CD4-positive, alpha-beta memory T cell (primary cell): ENCODE data around the gene PRDM2. TPM values are rescaled to one million over a fixed set of nuclear protein-coding genes. Genes with fewer than 3 reads are reported as not detected.

Experiments used
- CTCF ChIA-PET: fragments of 350-600 bp; sonication (Branson Sonifier 250); formaldehyde crosslinking; loops from one replicate; lab custom pipeline; 2021; ENCODE audit warnings: inconsistent platforms; ENCODE audit not compliant: partially characterized antibody; lab: Charles Lee
- POLR2A ChIA-PET: fragments of 350-600 bp; sonication (Branson Sonifier 250); formaldehyde crosslinking; loops from one replicate; lab custom pipeline; 2021; ENCODE audit not compliant: partially characterized antibody; lab: Charles Lee
- DNase-seq, 5 donors: peaks; one replicate each; pipeline versions ENCODE4 v3.0.0 to v3.0.0-alpha.2; 2020 to 2022; ENCODE audit warnings: mixed read lengths in 1 of 5
- H3K27ac ChIP-seq: one replicate; pipeline ENCODE4 v1.7.0; 2013; ENCODE audit warnings: low read depth, low read length
- H3K27me3 ChIP-seq: 2 replicates; pipeline ENCODE4 v1.7.0; 2013; ENCODE audit warnings: mild to moderate bottlenecking, low read length, moderate library complexity; ENCODE audit not compliant: insufficient read depth
- H3K36me3 ChIP-seq: 2 replicates; pipeline ENCODE4 v1.7.0; 2013; ENCODE audit warnings: mild to moderate bottlenecking, low read length, moderate library complexity; ENCODE audit not compliant: insufficient read depth
- H3K4me1 ChIP-seq: 2 replicates; pipeline ENCODE4 v1.7.0; 2013; ENCODE audit warnings: mild to moderate bottlenecking, low read length, moderate library complexity; ENCODE audit not compliant: insufficient read depth
- H3K4me3 ChIP-seq, 2 donors: one replicate each; pipeline ENCODE4 v1.7.0; 2013; ENCODE audit warnings: low read length in 2 of 2, mild to moderate bottlenecking in 1 of 2
- H3K9me3 ChIP-seq, 2 donors: one replicate each; pipeline ENCODE4 v1.7.0; 2013; ENCODE audit warnings: low read length in 2 of 2, control low read depth in 1 of 2; ENCODE audit not compliant: control insufficient read depth in 1 of 2
- H3K27ac Mint-ChIP-seq, 7 donors: one replicate each; pipeline ENCODE4 v1.8.0; 2020 to 2021; ENCODE audit warnings: mixed read lengths in 7 of 7, mild to moderate bottlenecking in 6 of 7, inconsistent platforms in 3 of 7, moderate library complexity in 3 of 7
- H3K27me3 Mint-ChIP-seq, 2 donors: one replicate each; pipeline ENCODE4 v1.8.0; 2020 to 2021; ENCODE audit warnings: mixed read lengths in 2 of 2
- H3K36me3 Mint-ChIP-seq, 2 donors: one replicate each; pipeline ENCODE4 v1.8.0; 2020 to 2021; ENCODE audit warnings: mixed read lengths in 2 of 2, inconsistent platforms in 1 of 2, mild to moderate bottlenecking in 1 of 2
- H3K4me1 Mint-ChIP-seq, 4 donors: one replicate each; pipeline ENCODE4 v1.8.0; 2020 to 2021; ENCODE audit warnings: mixed read lengths in 4 of 4, mild to moderate bottlenecking in 1 of 4
- H3K4me3 Mint-ChIP-seq, 8 donors: one replicate each; pipeline ENCODE4 v1.8.0; 2020 to 2021; ENCODE audit warnings: mixed read lengths in 8 of 8, mild to moderate bottlenecking in 7 of 8, moderate library complexity in 6 of 8, inconsistent platforms in 3 of 8
- H3K9me3 Mint-ChIP-seq, 8 donors: one replicate each; pipeline ENCODE4 v1.8.0; 2020 to 2021; ENCODE audit warnings: mixed read lengths in 8 of 8, mild to moderate bottlenecking in 5 of 8, inconsistent platforms in 3 of 8, moderate library complexity in 1 of 8
- intact Hi-C: fragments of 100-400 bp; cut with micrococcal nuclease; formaldehyde crosslinking; loops from one replicate; pipeline ENCODE4 v1.15.1; 2023
- polyA plus RNA-seq, 2 donors: library from polyadenylated mRNA; unstranded; fragments of 300-500 nt; fragmentation: Illumina TruSeq; gene quantifications; one replicate each; pipeline ENCODE4 v1.2.3, GENCODE V29; 2021
- total RNA-seq, 2 experiments: library from RNA; stranded (reverse); gene quantifications; one replicate each; pipeline ENCODE4 v1.2.3, GENCODE V29; 2021

PRDM2 gene
- total and polyA plus RNA-seq, 4 experiments from 2014 or later, result 6.7 to 118 (median 68.3) TPM

- H3K4me3 ChIP-seq, result no peak overlapping the region
- no peak overlapping the region for H3K27ac ChIP-seq
- H3K36me3 Mint-ChIP-seq, result peaks cover 2 to 31% of the 10 kb centered on the region in 2 donors
- H3K27me3 ChIP-seq, result no peaks in the 10 kb centered on the region
- intact Hi-C loops, result no loop called here
- peaks cover 69 to 97% (median 86%) of the 10 kb centered on the region in 4 donors for H3K4me1 Mint-ChIP-seq
- H3K27ac Mint-ChIP-seq, result peak overlapping the region in 3 of 7 donors; percentile 22 to 48 (median 38)
- POLR2A ChIA-PET, result interaction anchor here (2.1 kb wide), 1 partner anchor 11 kb away, joined by 10 read pairs; no protein-coding TSS in a partner anchor
- H3K9me3 ChIP-seq, result no peaks in the 10 kb centered on the region
- no peaks in the 10 kb centered on the region for H3K27me3 Mint-ChIP-seq
- no peaks in the 10 kb centered on the region for H3K36me3 ChIP-seq
- no peaks in the 10 kb centered on the region for H3K9me3 Mint-ChIP-seq
- CTCF ChIA-PET, result interaction anchor here (1.4 to 2.0 kb wide), 3 partner anchors 10 to 31 kb away, joined by 3 to 7 read pairs (median 4); no protein-coding TSS in a partner anchor
- H3K4me3 Mint-ChIP-seq, result peak overlapping the region in 3 of 8 donors; percentile 0 to 47 (median 31)
- peaks cover 99% of the 10 kb centered on the region for H3K4me1 ChIP-seq
- DNase-seq, result no peak
Observed at GRCh38 chr1:13760921-13761320, 60.9 kb downstream of the PRDM2 start.

- CTCF ChIA-PET, result no interaction called here
- POLR2A ChIA-PET, result interaction anchor here (1.2 to 1.4 kb wide), 2 partner anchors 12 to 30 kb away, joined by 3 to 6 read pairs; no protein-coding TSS in a partner anchor
- H3K27ac Mint-ChIP-seq, result peak overlapping the region in 2 of 7 donors; percentile 30 to 43
Observed at GRCh38 chr1:13761883-13762282, 61.9 kb downstream of the PRDM2 start.

GRCh38 chr1:13762642-13763041 is 62.7 kb downstream of the PRDM2 start:
- H3K4me1 Mint-ChIP-seq, result peaks cover 67 to 95% (median 83%) of the 10 kb centered on the region in 4 donors
- Histone ChIP-seq H3K36me3 (no peaks in the 10 kb centered on the region), H3K4me1 (peaks cover 90% of the 10 kb centered on the region), H3K9me3 (no peaks in the 10 kb centered on the region), H3K27me3 (no peaks in the 10 kb centered on the region), H3K4me3 (no peak overlapping the region), H3K27ac (no peak overlapping the region)
- peak overlapping the region in 3 of 7 donors; percentile 3 to 43 (median 25) for H3K27ac Mint-ChIP-seq
- ChIA-PET POLR2A (interaction anchor here (1.2 to 1.4 kb wide), 2 partner anchors 13 to 31 kb away, joined by 3 to 6 read pairs; no protein-coding TSS in a partner anchor), CTCF (interaction anchor here (1.0 kb wide), 2 partner anchors 34 to 37 kb away, joined by 3 read pairs; no protein-coding TSS in a partner anchor)
- DNase-seq, result no peak
- H3K36me3 Mint-ChIP-seq, result peaks cover 8 to 30% of the 10 kb centered on the region in 2 donors
- no peaks in the 10 kb centered on the region for H3K9me3 Mint-ChIP-seq
- intact Hi-C loops, result no loop called here
- H3K27me3 Mint-ChIP-seq, result no peaks in the 10 kb centered on the region
- H3K4me3 Mint-ChIP-seq, result peak overlapping the region in 6 of 8 donors; percentile 9 to 61 (median 40)

More at GRCh38 chr1:13761883-13762282, 61.9 kb downstream of the PRDM2 start:
- peaks cover 8 to 31% of the 10 kb centered on the region in 2 donors for H3K36me3 Mint-ChIP-seq
- H3K4me1 Mint-ChIP-seq, result peaks cover 70 to 98% (median 86%) of the 10 kb centered on the region in 4 donors
- no peak for DNase-seq
- Histone ChIP-seq H3K27me3 (no peaks in the 10 kb centered on the region), H3K27ac (no peak overlapping the region), H3K9me3 (no peaks in the 10 kb centered on the region), H3K4me1 (peaks cover 98% of the 10 kb centered on the region), H3K4me3 (no peak overlapping the region), H3K36me3 (no peaks in the 10 kb centered on the region)
- intact Hi-C loops, result no loop called here
- no peaks in the 10 kb centered on the region for H3K9me3 Mint-ChIP-seq
- H3K27me3 Mint-ChIP-seq, result no peaks in the 10 kb centered on the region
- H3K4me3 Mint-ChIP-seq, result peak overlapping the region in 4 of 8 donors; percentile 0 to 61 (median 7)

DNA sequence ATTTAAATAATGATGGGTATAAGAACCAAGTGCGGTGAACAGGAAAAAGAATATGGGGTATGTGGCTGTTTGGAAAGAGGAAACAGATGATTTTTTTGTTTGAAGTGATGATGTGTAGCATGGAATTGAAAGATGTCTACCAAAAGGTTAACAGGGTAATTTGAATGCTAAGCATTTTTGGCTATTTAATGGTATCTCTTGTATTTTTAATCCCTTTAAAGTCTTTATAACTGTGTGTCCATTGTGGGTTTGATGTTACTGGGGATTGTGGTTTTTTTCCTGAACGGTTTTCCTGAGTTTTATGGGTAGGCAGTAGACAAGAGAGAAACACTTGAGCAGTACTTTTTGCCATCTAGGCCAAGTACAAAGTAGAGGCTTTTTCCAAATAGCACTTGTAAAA is 63.2 kb downstream of the PRDM2 start:
- Histone ChIP-seq H3K9me3 (no peaks in the 10 kb centered on the region), H3K36me3 (no peaks in the 10 kb centered on the region), H3K27ac (no peak overlapping the region), H3K27me3 (no peaks in the 10 kb centered on the region), H3K4me1 (peaks cover 84% of the 10 kb centered on the region), H3K4me3 (no peak overlapping the region)
- Mint-ChIP-seq H3K27me3 (no peaks in the 10 kb centered on the region), H3K4me3 (peak overlapping the region in 5 of 8 donors; percentile 0 to 61 (median 54)), H3K4me1 (peaks cover 65 to 92% (median 80%) of the 10 kb centered on the region in 4 donors), H3K9me3 (no peaks in the 10 kb centered on the region), H3K27ac (peak overlapping the region in 5 of 7 donors; percentile 3 to 80 (median 66)), H3K36me3 (peaks cover 8 to 30% of the 10 kb centered on the region in 2 donors)
- CTCF ChIA-PET, result interaction anchor here (1.0 kb wide), 2 partner anchors 34 to 38 kb away, joined by 3 read pairs; no protein-coding TSS in a partner anchor
- intact Hi-C loops, result no loop called here
- POLR2A ChIA-PET, result no interaction called here
- no peak for DNase-seq

DNA sequence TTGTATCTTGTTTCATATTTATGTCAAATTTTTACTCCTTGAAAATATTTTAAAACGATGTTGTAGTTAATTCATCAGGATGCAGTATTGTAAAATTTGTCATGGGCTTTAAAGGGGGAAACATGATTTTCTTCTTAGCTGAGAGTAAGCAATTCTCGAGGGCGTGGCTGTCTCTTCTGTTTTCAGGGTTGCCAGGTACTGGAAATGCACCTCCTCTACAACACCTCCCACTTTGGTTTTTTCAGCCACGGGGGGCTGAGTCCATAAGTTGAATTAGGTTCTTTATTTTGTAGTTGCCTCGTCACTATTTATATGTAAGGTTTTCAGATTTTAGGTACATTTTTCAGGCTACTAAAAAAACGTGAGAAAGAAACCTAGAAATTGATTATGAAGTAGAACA is 64.0 kb downstream of the PRDM2 start:
- ChIA-PET CTCF (interaction anchor here (1.1 kb wide), 1 partner anchor 19 kb away, joined by 4 read pairs; no protein-coding TSS in a partner anchor), POLR2A (no interaction called here)
- Histone ChIP-seq H3K4me1 (peaks cover 80% of the 10 kb centered on the region), H3K9me3 (no peaks in the 10 kb centered on the region), H3K27ac (no peak overlapping the region), H3K36me3 (no peaks in the 10 kb centered on the region), H3K27me3 (no peaks in the 10 kb centered on the region), H3K4me3 (no peak overlapping the region)
- intact Hi-C loops, result no loop called here
- Mint-ChIP-seq H3K9me3 (no peaks in the 10 kb centered on the region), H3K4me3 (peak overlapping the region in 3 of 8 donors; percentile 10 to 53 (median 24)), H3K27me3 (no peaks in the 10 kb centered on the region), H3K36me3 (peaks cover 8 to 36% of the 10 kb centered on the region in 2 donors), H3K4me1 (peaks cover 69 to 94% (median 81%) of the 10 kb centered on the region in 4 donors), H3K27ac (peak overlapping the region in 5 of 7 donors; percentile 24 to 77 (median 55))
- peak in 1 of 5 donors; percentile 15 for DNase-seq

GRCh38 chr1:13764588-13765332 is 64.8 kb downstream of the PRDM2 start:
- peak overlapping the region in 5 of 7 donors; percentile 19 to 65 (median 46) for H3K27ac Mint-ChIP-seq
- CTCF ChIA-PET, result interaction anchor here (0.9 to 1.4 kb wide), 6 partner anchors 8 to 99 kb away, joined by 3 to 6 read pairs (median 3); no protein-coding TSS in a partner anchor
- no peaks in the 10 kb centered on the region for H3K27me3 ChIP-seq
- H3K9me3 ChIP-seq, result no peaks in the 10 kb centered on the region
- H3K36me3 Mint-ChIP-seq, result peaks cover 13 to 42% of the 10 kb centered on the region in 2 donors
- H3K4me1 Mint-ChIP-seq, result peaks cover 71 to 94% (median 80%) of the 10 kb centered on the region in 4 donors
- no peak overlapping the region for H3K27ac ChIP-seq
- no peak overlapping the region for H3K4me3 ChIP-seq
- no peaks in the 10 kb centered on the region for H3K36me3 ChIP-seq
- POLR2A ChIA-PET, result interaction anchor here (0.6 to 1.1 kb wide), 3 partner anchors 14 to 30 kb away, joined by 3 to 6 read pairs (median 3); no protein-coding TSS in a partner anchor
- intact Hi-C loops, result no loop called here
- peaks cover 80% of the 10 kb centered on the region for H3K4me1 ChIP-seq
- no peak for DNase-seq
- H3K9me3 Mint-ChIP-seq, result no peaks in the 10 kb centered on the region
- H3K4me3 Mint-ChIP-seq, result peak overlapping the region in 6 of 8 donors; percentile 15 to 60 (median 32)
- no peaks in the 10 kb centered on the region for H3K27me3 Mint-ChIP-seq
